Umbilical cord (tissue), 2 donors: ENCODE results near the gene CDK5RAP2. TPM values are rescaled to one million over a fixed set of nuclear protein-coding genes. Genes with fewer than 3 reads are reported as not detected.
"Not testable (repeated sequence)": the region's sequence is repeated elsewhere in the genome, so short reads cannot be mapped to it uniquely, and the experiment has no call there.

Experiments
- DNase-seq: peaks from one replicate; pipeline ENCODE4 v3.0.0-alpha.2; 2015; ENCODE audit warnings: low spot score
- total RNA-seq: library from RNA; depleted of rRNA; stranded (reverse); fragments of >200 nt; gene quantifications from one replicate; pipeline ENCODE4 v1.2.3, GENCODE V29; 2014; ENCODE audit warnings: low replicate concordance; ENCODE audit not compliant: insufficient read depth

Gene CDK5RAP2
- 88.8 TPM for total RNA-seq

GRCh38 chr9:120580051-120580896 lies at the start of gene CDK5RAP2:
CDK5RAP2 (minus strand) TSS chr9:120580167; CDS start chr9:120579978, 189 bp downstream.
- peak; percentile 99 for DNase-seq

DNA sequence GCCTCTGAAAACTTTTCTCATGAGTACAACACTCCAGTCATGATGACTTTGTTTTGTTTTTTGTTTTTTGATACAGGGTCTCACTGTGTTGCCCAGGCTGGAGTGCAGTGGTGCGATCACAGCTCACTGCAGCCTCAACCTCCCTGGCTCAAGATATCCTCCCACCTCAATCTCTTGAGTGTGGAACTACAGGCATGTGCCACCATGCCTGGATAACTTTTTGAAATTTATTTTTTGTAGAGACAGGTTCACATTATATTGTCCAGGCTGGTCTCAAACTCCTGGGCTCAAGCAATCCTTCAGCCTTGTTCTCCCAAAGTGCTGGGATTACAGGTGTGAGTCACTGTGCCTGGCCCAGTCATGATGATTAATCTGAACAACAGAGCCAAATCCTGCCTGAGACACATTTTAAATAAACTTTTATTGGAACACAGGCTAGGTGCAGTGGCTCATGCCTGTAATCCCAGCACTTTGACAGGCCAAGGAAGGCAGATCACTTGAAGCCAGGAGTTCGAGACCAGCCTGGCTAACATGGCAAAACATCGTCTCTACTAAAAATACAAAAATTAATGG lies 49.0 kb upstream of the CDK5RAP2 start:
- not testable (repeated sequence) for DNase-seq

GRCh38 chr9:120628207-120628924 lies 48.4 kb upstream of the CDK5RAP2 start:
- DNase-seq: no peak

DNA sequence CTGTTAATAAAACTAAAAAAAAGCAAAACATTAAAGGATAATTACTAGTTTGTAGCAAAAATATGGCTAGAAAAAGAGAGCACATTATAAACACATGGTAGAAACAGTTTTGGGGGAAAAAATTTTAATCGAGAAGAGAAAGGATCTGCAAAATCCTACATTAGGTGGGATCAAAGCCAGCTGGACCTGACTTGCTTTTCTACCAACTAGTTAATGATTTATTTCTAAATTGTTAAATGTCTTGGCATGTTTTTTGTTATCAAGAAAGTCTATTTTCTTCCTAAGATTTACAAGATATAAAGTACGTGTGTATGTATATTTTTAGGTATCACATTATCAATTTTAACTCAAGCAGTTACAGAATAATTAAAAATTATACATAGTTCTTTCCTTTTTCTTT lies 47.1 kb upstream of the CDK5RAP2 start:
- no peak for DNase-seq

- no peak for DNase-seq
Measured at GRCh38 chr9:120626512-120626911, 46.5 kb upstream of the CDK5RAP2 start.

DNA sequence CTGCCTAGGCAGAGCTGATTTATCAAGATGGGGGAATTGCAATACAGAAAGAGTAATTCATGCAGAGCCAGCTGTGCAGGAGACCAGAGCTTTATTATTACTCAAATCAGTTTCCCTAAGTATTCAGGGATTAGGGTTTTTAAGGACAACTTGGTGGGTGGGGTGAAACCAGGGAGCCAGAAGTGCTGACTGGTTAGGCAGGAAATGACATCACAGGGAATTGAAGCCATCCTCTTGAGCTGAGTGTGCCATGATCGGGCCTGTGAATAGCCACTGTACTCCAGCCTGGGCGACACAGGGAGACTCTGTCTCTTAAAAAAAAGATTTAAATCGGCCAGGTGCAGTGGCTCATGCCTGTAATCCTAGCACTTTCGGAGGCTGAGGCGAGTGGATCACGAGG lies 45.3 kb upstream of the CDK5RAP2 start:
- DNase-seq: no peak

DNA sequence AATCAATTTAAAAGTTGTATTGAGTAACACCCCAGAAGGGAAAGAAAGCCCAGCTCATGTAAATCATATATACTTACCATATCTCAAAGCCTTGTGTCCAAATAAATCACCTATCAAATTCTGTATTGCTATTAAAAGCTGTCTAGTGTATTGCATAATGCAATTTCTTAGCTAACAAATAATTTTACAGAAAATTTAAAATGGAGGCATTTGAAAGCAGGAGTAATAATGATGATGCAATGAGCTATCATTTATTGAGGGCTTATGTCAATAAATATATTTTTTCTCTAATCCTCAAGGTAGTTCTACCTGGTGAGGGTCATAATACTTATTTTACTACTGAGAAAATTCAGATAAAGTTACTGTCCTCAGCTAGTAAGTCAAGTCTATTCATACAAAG lies 42.8 kb upstream of the CDK5RAP2 start:
- no peak for DNase-seq

DNA sequence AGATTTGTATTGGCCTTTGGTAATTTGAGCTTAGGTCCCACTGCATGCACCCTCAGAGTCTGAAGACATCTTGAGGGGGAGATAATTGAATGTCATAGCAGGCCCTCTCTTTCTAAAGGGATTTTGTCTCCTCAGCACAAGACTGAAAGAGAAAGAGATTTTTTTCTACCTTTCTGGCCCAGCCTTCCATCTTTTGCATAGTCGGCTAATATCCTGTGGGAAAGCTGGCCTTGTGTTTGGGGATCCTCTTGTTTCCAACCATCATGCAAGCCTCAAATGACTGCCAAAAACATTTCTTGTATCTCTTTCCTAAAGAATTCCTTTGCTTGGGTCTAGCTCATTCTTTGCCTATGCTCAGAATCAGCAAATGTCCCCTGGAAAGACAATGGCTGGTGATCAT lies 42.0 kb upstream of the CDK5RAP2 start:
- no peak for DNase-seq

DNA sequence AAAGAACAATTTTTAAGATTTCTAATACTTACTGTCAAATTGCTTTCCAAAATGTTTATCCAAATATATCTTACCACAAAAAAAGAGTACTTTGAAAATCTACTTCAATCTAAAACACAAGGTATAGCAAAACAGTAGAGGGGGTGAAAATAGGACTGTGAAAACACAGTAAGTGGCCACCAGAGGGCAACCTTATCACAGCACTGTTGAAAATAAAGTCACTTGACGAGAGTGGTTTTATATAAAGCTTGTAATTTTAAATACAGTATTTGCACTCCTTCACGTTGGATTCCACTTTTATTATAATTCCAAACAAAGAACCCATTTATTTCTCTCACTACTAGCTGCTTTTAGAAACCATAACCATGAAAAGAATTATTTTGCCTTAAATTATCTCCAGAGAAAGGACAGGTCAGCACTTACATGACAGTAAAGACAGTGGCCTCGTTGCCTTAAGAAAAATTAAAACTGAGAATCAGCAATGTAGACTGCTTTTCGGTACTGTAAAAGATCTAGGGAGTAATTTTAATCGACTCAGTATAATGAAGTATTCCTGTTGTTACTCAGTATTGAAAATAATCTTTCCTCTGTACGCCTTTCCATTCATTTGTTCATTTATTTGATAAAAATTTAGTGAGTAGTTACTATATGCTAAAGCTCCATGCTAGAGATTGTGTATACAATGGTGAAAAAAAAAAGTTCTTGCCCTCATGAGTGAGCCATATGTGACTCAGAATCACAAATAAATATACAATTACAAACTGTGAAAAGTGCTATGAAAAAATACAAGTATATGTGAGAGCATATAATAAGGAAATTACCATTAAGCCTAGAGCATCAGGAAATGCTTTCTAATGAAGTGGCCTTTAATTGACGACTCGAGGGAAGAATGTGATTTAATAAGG lies 40.0 kb upstream of the CDK5RAP2 start:
- peak; percentile 67 for DNase-seq

GRCh38 chr9:120616966-120617935 lies 37.3 kb upstream of the CDK5RAP2 start:
- no peak for DNase-seq

DNA sequence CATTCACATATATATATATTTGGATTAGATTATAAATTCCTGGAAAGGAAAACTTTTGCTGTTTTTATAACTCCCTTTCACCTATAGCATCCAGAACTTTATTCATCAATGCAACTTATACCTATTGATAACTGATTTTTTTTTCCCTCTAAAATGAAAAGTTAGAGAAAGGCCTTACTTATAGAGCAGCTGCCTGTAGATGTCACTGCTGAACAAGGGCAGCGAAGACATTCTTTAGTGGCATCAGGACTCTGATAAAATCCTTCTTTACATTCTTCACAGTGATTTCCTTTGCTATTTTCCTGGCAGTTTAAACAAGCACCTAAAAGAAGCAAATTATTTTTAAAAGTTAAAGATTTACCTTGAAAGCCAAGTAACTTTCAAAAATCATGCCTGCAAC lies 32.3 kb upstream of the CDK5RAP2 start:
- DNase-seq: peak; percentile 4

DNA sequence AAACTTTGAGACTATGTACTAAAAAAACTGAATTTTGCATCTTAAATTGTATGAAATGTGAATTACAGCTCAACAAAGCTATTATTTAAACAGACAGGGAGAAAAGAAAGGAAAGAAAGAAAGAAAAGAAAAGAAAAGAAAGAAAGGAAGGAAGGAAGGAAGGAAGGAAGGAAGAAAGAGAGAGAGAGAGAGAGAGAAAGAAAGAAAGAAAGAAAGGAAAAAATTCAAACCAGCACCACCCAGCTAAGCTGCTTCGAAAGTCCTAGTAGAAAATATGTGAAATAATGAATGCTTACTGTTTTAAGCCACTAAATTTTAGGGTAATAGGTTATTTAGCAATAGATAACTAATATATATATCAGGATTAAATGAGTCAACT lies 31.7 kb upstream of the CDK5RAP2 start:
- no peak for DNase-seq

- no peak for DNase-seq
Measured at GRCh38 chr9:120610975-120611689, 31.2 kb upstream of the CDK5RAP2 start.

DNA sequence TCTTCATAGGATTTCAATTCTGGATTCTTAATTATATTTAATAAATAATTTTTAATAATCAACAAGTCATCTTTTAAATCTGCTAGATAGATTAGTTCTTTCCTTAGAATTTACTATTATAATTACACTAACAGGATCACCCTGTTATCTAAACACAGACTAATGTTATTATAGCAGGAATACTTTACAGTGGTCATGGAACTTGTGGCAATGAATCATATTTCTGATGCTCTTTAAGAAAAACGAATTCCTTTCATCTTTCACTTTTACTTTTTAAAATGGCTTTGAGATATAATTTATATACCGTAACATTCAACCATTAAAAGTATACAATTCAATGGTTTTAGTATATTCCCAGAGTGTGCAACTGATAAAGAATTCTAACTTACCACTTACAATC lies 29.7 kb upstream of the CDK5RAP2 start:
- no peak for DNase-seq

DNA sequence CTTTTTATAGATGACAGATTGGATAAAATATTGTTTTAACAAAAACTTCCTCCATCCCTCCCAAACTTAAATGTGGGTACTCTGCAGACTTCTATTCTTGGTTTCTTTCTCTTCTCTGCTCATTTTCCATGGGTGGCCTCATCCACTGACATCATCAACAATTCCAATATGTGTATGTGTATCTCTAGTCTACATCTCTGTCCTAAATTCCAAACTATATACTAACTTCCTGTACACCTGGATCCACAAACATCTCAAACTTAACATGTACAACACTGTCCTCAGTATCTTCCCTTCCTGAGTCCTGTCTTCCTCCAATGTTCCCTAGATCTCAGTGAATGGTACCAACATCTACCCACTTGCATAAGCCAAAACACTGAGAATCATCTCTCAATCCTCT lies 28.5 kb upstream of the CDK5RAP2 start:
- DNase-seq: no peak

- no peak for DNase-seq
Measured at GRCh38 chr9:120603591-120603990, 23.6 kb upstream of the CDK5RAP2 start.

GRCh38 chr9:120603010-120603409 lies 23.0 kb upstream of the CDK5RAP2 start:
- no peak for DNase-seq

DNA sequence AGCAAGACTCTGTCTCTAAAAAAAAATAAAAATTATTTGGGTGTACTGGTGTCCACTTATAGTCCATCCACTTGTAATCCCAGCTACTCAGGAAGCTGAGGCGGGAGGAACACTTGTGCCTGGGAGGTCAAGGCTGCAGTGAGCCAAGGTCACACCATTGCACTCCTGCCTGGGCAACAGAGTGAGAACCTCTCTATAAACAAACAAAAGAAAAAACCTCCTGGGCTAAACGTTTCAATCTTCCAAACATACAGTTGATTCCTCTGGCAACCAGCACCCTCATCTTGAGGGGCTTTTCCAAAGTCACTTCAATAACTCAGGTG lies 13.9 kb upstream of the CDK5RAP2 start:
- DNase-seq: no peak

- DNase-seq: no peak
Measured at GRCh38 chr9:120593250-120593954, 13.4 kb upstream of the CDK5RAP2 start.
